Measurements from ENCODE around the gene NRG3. TPM values are rescaled to one million over a fixed set of nuclear protein-coding genes. Genes with fewer than 3 reads are reported as not detected.

Gene NRG3
- total RNA-seq, 4 donors from 2014 or later = 0.32 to 1.4 TPM; not detected in 2

GRCh38 chr10:82811621-82812020, 936.6 kb downstream of the NRG3 start:
- Histone ChIP-seq H3K4me3 (no peak overlapping the region), H3K4me1 (no peaks in the 10 kb centered on the region), H3K27ac (no peak overlapping the region), H3K9me3 (no peaks in the 10 kb centered on the region), H3K36me3 (no peaks in the 10 kb centered on the region), H3K27me3 (no peaks in the 10 kb centered on the region)
- in situ Hi-C loops (cut with MboI; ENCODE audit: low pct_ligation_motif_present in 1 of 4, low pct_unique_long_range_greater_than_20kb in 1 of 4, low sequenced_read_pairs in 3 of 4) = loop anchor here in 1 of 4 donors (25.0 kb wide), 1 partner anchor 1051 kb away; no protein-coding TSS in a partner anchor
- intact Hi-C loops (cut with DNase I; ENCODE audit: low total_unique reads) = no loop called here
- TF ChIP-seq, protein P1, sequence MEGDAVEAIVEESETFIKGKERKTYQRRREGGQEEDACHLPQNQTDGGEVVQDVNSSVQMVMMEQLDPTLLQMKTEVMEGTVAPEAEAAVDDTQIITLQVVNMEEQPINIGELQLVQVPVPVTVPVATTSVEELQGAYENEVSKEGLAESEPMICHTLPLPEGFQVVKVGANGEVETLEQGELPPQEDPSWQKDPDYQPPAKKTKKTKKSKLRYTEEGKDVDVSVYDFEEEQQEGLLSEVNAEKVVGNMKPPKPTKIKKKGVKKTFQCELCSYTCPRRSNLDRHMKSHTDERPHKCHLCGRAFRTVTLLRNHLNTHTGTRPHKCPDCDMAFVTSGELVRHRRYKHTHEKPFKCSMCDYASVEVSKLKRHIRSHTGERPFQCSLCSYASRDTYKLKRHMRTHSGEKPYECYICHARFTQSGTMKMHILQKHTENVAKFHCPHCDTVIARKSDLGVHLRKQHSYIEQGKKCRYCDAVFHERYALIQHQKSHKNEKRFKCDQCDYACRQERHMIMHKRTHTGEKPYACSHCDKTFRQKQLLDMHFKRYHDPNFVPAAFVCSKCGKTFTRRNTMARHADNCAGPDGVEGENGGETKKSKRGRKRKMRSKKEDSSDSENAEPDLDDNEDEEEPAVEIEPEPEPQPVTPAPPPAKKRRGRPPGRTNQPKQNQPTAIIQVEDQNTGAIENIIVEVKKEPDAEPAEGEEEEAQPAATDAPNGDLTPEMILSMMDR (IDR thresholded peaks at IDR 0.05) = peak in 2 of 5 experiments; percentile 21 to 38
- no peak for TF ChIP-seq EP300 (IDR thresholded peaks at IDR 0.05; ENCODE audit: low read depth)
- DNase-seq = no peak
- 55 to 56% methylated on average over 1 of the region's 1 CpG for WGBS, 2 donors (ENCODE audit: low coverage in 1 of 2)

- Histone ChIP-seq H3K4me3 (no peak overlapping the region), H3K4me1 (no peaks in the 10 kb centered on the region), H3K36me3 (no peaks in the 10 kb centered on the region), H3K27ac (no peak overlapping the region), H3K27me3 (no peaks in the 10 kb centered on the region), H3K9me3 (no peaks in the 10 kb centered on the region)
- TF ChIP-seq, protein P1 (IDR thresholded peaks at IDR 0.05) = no peak
- TF ChIP-seq POLR2A (IDR thresholded peaks at IDR 0.05) (no peak), POLR2AphosphoS5 (IDR thresholded peaks at IDR 0.05) (no peak), EP300 (IDR thresholded peaks at IDR 0.05; ENCODE audit: low read depth) (no peak)
- in situ Hi-C loops (cut with MboI; ENCODE audit: low pct_ligation_motif_present in 1 of 4, low pct_unique_long_range_greater_than_20kb in 1 of 4, low sequenced_read_pairs in 3 of 4) (loop anchor here in 1 of 4 donors (25.0 kb wide), 1 partner anchor 1048 kb away; no protein-coding TSS in a partner anchor), intact Hi-C loops (cut with DNase I; ENCODE audit: low total_unique reads) (no loop called here)
- DNase-seq = no peak
- WGBS, 2 donors (ENCODE audit: low coverage in 1 of 2) = 70 to 100% methylated on average over 3 to 5 of the region's 5 CpGs
Measured at GRCh38 chr10:82813856-82814255, 938.9 kb downstream of the NRG3 start.

DNA sequence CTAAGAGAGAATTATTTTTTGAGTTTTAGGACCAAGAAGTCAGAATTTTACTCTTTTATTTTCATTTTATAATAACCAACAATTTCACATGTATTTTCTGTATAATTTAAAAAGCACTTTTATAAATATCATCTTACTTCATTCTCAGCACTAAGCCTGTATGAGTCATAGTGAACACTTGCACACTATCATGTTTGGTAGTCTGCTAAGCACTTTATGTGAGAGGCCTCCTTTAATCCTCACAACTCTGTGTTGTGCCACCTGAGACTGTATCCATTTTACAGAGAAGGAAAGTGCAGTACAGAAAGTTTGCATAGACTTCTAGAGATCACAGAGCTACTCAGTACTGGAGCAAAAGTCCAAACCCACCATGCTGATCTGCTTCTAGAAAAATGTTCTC, 939.6 kb downstream of the NRG3 start:
- in situ Hi-C loops (cut with MboI; ENCODE audit: low pct_ligation_motif_present in 1 of 4, low pct_unique_long_range_greater_than_20kb in 1 of 4, low sequenced_read_pairs in 3 of 4) (loop anchor here in 1 of 4 donors (25.0 kb wide), 1 partner anchor 1048 kb away; no protein-coding TSS in a partner anchor), intact Hi-C loops (cut with DNase I; ENCODE audit: low total_unique reads) (no loop called here)
- Histone ChIP-seq H3K36me3 (no peaks in the 10 kb centered on the region), H3K27me3 (no peaks in the 10 kb centered on the region), H3K27ac (no peak overlapping the region), H3K9me3 (no peaks in the 10 kb centered on the region), H3K4me1 (no peaks in the 10 kb centered on the region), H3K4me3 (no peak overlapping the region)
- TF ChIP-seq EP300 (IDR thresholded peaks at IDR 0.05; ENCODE audit: low read depth) (no peak), POLR2A (IDR thresholded peaks at IDR 0.05) (no peak), POLR2AphosphoS5 (IDR thresholded peaks at IDR 0.05) (no peak)
- TF ChIP-seq, protein P1 (IDR thresholded peaks at IDR 0.05) = no peak
- DNase-seq = no peak

- intact Hi-C loops (cut with DNase I; ENCODE audit: low total_unique reads) = no loop called here
- in situ Hi-C loops (cut with MboI; ENCODE audit: low pct_ligation_motif_present in 1 of 4, low pct_unique_long_range_greater_than_20kb in 1 of 4, low sequenced_read_pairs in 3 of 4) = loop anchor here in 1 of 4 donors (25.0 kb wide), 1 partner anchor 1047 kb away; no protein-coding TSS in a partner anchor
- no peak overlapping the region for H3K4me3 ChIP-seq
- TF ChIP-seq EP300 (IDR thresholded peaks at IDR 0.05; ENCODE audit: low read depth) (no peak), POLR2A (IDR thresholded peaks at IDR 0.05) (no peak), POLR2AphosphoS5 (IDR thresholded peaks at IDR 0.05) (no peak)
- TF ChIP-seq, protein P1 (IDR thresholded peaks at IDR 0.05) = no peak
- no peaks in the 10 kb centered on the region for H3K9me3 ChIP-seq
- H3K27ac ChIP-seq = no peak overlapping the region
- no peaks in the 10 kb centered on the region for H3K4me1 ChIP-seq
- 92 to 100% methylated on average over 1 to 6 of the region's 7 CpGs for WGBS, 2 donors (ENCODE audit: low coverage in 1 of 2)
- no peaks in the 10 kb centered on the region for H3K36me3 ChIP-seq
- DNase-seq = no peak
- H3K27me3 ChIP-seq = no peaks in the 10 kb centered on the region
Measured at GRCh38 chr10:82815680-82816079, 940.7 kb downstream of the NRG3 start.

Measured in transverse colon (tissue), 4 donors.